Endodermal cell (in vitro differentiated cells): Measurements from ENCODE around the gene MISP3. TPM values are rescaled to one million over a fixed set of nuclear protein-coding genes. Genes with fewer than 3 reads are reported as not detected.

Source experiments
- DNase-seq: peaks from one replicate; pipeline ENCODE4 v3.0.0-alpha.2; 2017
- H3K27ac ChIP-seq: 2 replicates; pipeline ENCODE4 v1.5.1; 2013; ENCODE audit warnings: mild to moderate bottlenecking, low read depth, low read length, moderate library complexity
- H3K27me3 ChIP-seq: 2 replicates; pipeline ENCODE4 v1.6.1; 2013; ENCODE audit warnings: mild to moderate bottlenecking, low read length, moderate library complexity; ENCODE audit not compliant: insufficient read depth, control insufficient read depth, poor library complexity, severe bottlenecking
- H3K36me3 ChIP-seq: 2 replicates; pipeline ENCODE4 v1.7.0; 2013; ENCODE audit warnings: mild to moderate bottlenecking, low read length, moderate library complexity; ENCODE audit not compliant: control insufficient read depth, insufficient read depth
- H3K4me1 ChIP-seq: one replicate; pipeline ENCODE4 v1.7.0; 2013; ENCODE audit warnings: low read length; ENCODE audit not compliant: control insufficient read depth, insufficient read depth
- H3K4me3 ChIP-seq: 2 replicates; pipeline ENCODE4 v1.5.1; 2013; ENCODE audit warnings: mild to moderate bottlenecking, low read length, moderate library complexity
- H3K9ac ChIP-seq: 2 replicates; pipeline ENCODE4 v1.6.1; 2013; ENCODE audit warnings: mild to moderate bottlenecking, low read length, moderate library complexity; ENCODE audit not compliant: poor library complexity, severe bottlenecking; ENCODE audit errors: extremely low read depth
- H3K9me3 ChIP-seq: 2 replicates; pipeline ENCODE4 v1.6.1; 2013; ENCODE audit warnings: mild to moderate bottlenecking, low read length, moderate library complexity; ENCODE audit not compliant: control insufficient read depth
- H3K27ac Mint-ChIP-seq: 2 replicates; pipeline ENCODE4 v1.8.0; 2020; ENCODE audit warnings: mixed read lengths
- H3K27me3 Mint-ChIP-seq: 2 replicates; pipeline ENCODE4 v1.8.0; 2021; ENCODE audit warnings: mild to moderate bottlenecking, mixed read lengths; ENCODE audit not compliant: insufficient read depth
- H3K36me3 Mint-ChIP-seq: 2 replicates; pipeline ENCODE4 v1.8.0; 2020; ENCODE audit warnings: low read depth, mixed read lengths
- H3K4me1 Mint-ChIP-seq: 2 replicates; pipeline ENCODE4 v1.8.0; 2020; ENCODE audit warnings: mixed read lengths
- H3K4me3 Mint-ChIP-seq: 2 replicates; pipeline ENCODE4 v1.8.0; 2020; ENCODE audit warnings: mild to moderate bottlenecking, moderate library complexity, mixed read lengths
- H3K9me3 Mint-ChIP-seq: 2 replicates; pipeline ENCODE4 v1.8.0; 2020; ENCODE audit warnings: mild to moderate bottlenecking, mixed read lengths
- CTCF ChIP-seq: fragments of 200-600 bp; sonication (generic); conservative IDR thresholded peaks from 2 replicates; pipeline ENCODE4 v1.5.0; 2021; ENCODE audit warnings: antibody characterized with exemption, mild to moderate bottlenecking
- WGBS, 2 experiments: methylation state at CpG; one replicate each; pipeline versions ENCODE4 v1.1.5 to v1.1.7; 2013; ENCODE audit warnings: missing lambda C conversion rate in 2 of 2, mixed read lengths in 1 of 2; ENCODE audit not compliant: insufficient coverage in 1 of 2, insufficient read length in 1 of 2; 5-methylcytosine and 5-hydroxymethylcytosine counted together
- total RNA-seq, 2 donors: library from RNA; stranded (reverse); fragmentation: NEBNext Ultra II Directional in 1 of 2; extraction: Animal tissue kit (Norgen Biotek cat#: 25700) in 1 of 2; gene quantifications; 2 replicates in 1 of 2; 3 replicates in 1 of 2; pipeline ENCODE4 v1.2.1, GENCODE V29; 2021

The MISP3 gene
- total RNA-seq, 2 donors from 2014 or later: 0.73 to 1.4 TPM

DNA sequence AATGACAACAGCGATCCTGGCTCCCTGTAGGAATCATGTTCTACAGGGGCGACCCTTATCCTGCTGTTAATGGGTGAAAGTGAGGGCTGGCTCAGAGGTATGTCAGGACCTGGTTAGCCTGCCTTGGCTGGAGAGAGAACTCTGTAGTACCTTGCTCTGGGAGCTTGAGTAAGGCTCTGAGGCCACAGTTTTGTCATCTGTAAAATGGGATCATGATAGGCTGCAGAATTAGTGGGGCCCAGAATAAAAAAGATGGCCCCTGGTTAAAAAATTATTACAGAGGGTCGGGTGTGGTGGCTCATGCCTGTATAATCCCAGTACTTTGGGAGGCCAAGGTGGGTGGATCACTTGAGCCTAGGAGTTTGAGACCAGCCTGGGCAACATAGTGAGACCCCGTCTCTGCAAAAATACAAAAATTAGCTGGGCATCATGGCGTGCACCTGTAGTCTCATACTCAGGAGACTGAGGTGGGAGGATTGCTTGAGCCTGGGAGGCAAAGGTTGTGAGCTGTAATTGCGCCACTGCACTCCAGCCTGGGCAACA lies 28.5 kb downstream of the MISP3 start:
- 88 to 95% methylated on average over 5 to 6 of the region's 6 CpGs for WGBS, 2 experiments
- no peak for DNase-seq
- no peaks in the 10 kb centered on the region for H3K27me3 Mint-ChIP-seq
- TF ChIP-seq CTCF: no peak
- H3K27me3 ChIP-seq: no peaks in the 10 kb centered on the region
- no peak overlapping the region for H3K27ac Mint-ChIP-seq
- no peak overlapping the region for H3K4me3 ChIP-seq
- H3K9me3 ChIP-seq: no peaks in the 10 kb centered on the region
- no peak overlapping the region for H3K27ac ChIP-seq
- H3K36me3 Mint-ChIP-seq: peaks cover 41% of the 10 kb centered on the region
- H3K9me3 Mint-ChIP-seq: no peaks in the 10 kb centered on the region
- no peak overlapping the region for H3K9ac ChIP-seq
- no peaks in the 10 kb centered on the region for H3K4me1 ChIP-seq
- no peaks in the 10 kb centered on the region for H3K4me1 Mint-ChIP-seq
- H3K36me3 ChIP-seq: peaks cover 21% of the 10 kb centered on the region
- no peak overlapping the region for H3K4me3 Mint-ChIP-seq

- Mint-ChIP-seq H3K4me3 (no peak overlapping the region), H3K27ac (no peak overlapping the region), H3K9me3 (no peaks in the 10 kb centered on the region), H3K36me3 (peaks cover 40% of the 10 kb centered on the region), H3K4me1 (no peaks in the 10 kb centered on the region), H3K27me3 (no peaks in the 10 kb centered on the region)
- no peak for DNase-seq
- H3K9ac ChIP-seq: no peak overlapping the region
- no peaks in the 10 kb centered on the region for H3K27me3 ChIP-seq
- TF ChIP-seq CTCF: no peak
- no peaks in the 10 kb centered on the region for H3K9me3 ChIP-seq
- 93 to 96% methylated on average over 6 to 11 of the region's 11 CpGs for WGBS, 2 experiments
- no peaks in the 10 kb centered on the region for H3K4me1 ChIP-seq
- no peak overlapping the region for H3K27ac ChIP-seq
- H3K36me3 ChIP-seq: peaks cover 21% of the 10 kb centered on the region
- H3K4me3 ChIP-seq: no peak overlapping the region
Measured at GRCh38 chr19:14102102-14102696, 29.6 kb downstream of the MISP3 start.

GRCh38 chr19:14102756-14103155 lies 30.2 kb downstream of the MISP3 start:
- Histone ChIP-seq H3K9ac (no peak overlapping the region), H3K4me1 (no peaks in the 10 kb centered on the region), H3K27me3 (no peaks in the 10 kb centered on the region), H3K4me3 (no peak overlapping the region), H3K27ac (no peak overlapping the region), H3K36me3 (peaks cover 21% of the 10 kb centered on the region), H3K9me3 (no peaks in the 10 kb centered on the region)
- DNase-seq: no peak
- H3K9me3 Mint-ChIP-seq: no peaks in the 10 kb centered on the region
- H3K36me3 Mint-ChIP-seq: peaks cover 38% of the 10 kb centered on the region
- H3K4me1 Mint-ChIP-seq: no peaks in the 10 kb centered on the region
- no peak overlapping the region for H3K27ac Mint-ChIP-seq
- no peak for TF ChIP-seq CTCF
- WGBS, 2 experiments: 90 to 95% methylated on average over 9 to 10 of the region's 10 CpGs
- H3K4me3 Mint-ChIP-seq: no peak overlapping the region
- H3K27me3 Mint-ChIP-seq: no peaks in the 10 kb centered on the region
